ENCODE measurements around the gene GOLIM4.
"Not testable (repeated sequence)": the region's sequence is repeated elsewhere in the genome, so short reads cannot be mapped to it uniquely, and the experiment has no call there.

The GOLIM4 gene

GRCh38 chr3:168080499-168081170, 15.1 kb downstream of the GOLIM4 start:
- FAIRE-seq: no peak
- DNase-seq (ENCODE audit: insufficient read length, low spot score): no peak

- no peak for DNase-seq (ENCODE audit: insufficient read length, low spot score)
- FAIRE-seq: no peak
These were observed 15.7 kb downstream of the GOLIM4 start for GRCh38 chr3:168080022-168080421.

- DNase-seq (ENCODE audit: insufficient read length, low spot score): no peak
- peak; percentile 51 for FAIRE-seq
These were observed 18.6 kb downstream of the GOLIM4 start for GRCh38 chr3:168077091-168077490.

- DNase-seq (ENCODE audit: insufficient read length, low spot score) (no peak), FAIRE-seq (no peak)
These were observed 21.7 kb downstream of the GOLIM4 start for GRCh38 chr3:168073842-168074605.

- no peak for DNase-seq (ENCODE audit: insufficient read length, low spot score)
These were observed 23.4 kb downstream of the GOLIM4 start for GRCh38 chr3:168072323-168072650.

GRCh38 chr3:168071591-168072322, 24.0 kb downstream of the GOLIM4 start:
- DNase-seq (ENCODE audit: insufficient read length, low spot score) (peak; percentile 47), FAIRE-seq (no peak)

More at GRCh38 chr3:168072323-168072650, 23.4 kb downstream of the GOLIM4 start:
- FAIRE-seq: no peak

- no peak for FAIRE-seq
- DNase-seq (ENCODE audit: insufficient read length, low spot score): no peak
These were observed 24.8 kb downstream of the GOLIM4 start for GRCh38 chr3:168070919-168071318.

- FAIRE-seq (no peak), DNase-seq (ENCODE audit: insufficient read length, low spot score) (no peak)
These were observed 27.4 kb downstream of the GOLIM4 start for GRCh38 chr3:168068346-168068745.

GRCh38 chr3:168066882-168067281, 28.8 kb downstream of the GOLIM4 start:
- DNase-seq (ENCODE audit: insufficient read length, low spot score): no peak
- FAIRE-seq: no peak

GRCh38 chr3:168065569-168065968, 30.2 kb downstream of the GOLIM4 start:
- no peak for FAIRE-seq

GRCh38 chr3:168063122-168063521, 32.6 kb downstream of the GOLIM4 start:
- DNase-seq (ENCODE audit: insufficient read length, low spot score) (no peak), FAIRE-seq (peak; percentile 33)

More at GRCh38 chr3:168065569-168065968, 30.2 kb downstream of the GOLIM4 start:
- no peak for DNase-seq (ENCODE audit: insufficient read length, low spot score)

- peak; percentile 42 for FAIRE-seq
These were observed 33.0 kb downstream of the GOLIM4 start for GRCh38 chr3:168062679-168063078.

GRCh38 chr3:168061332-168061996, 34.3 kb downstream of the GOLIM4 start:
- no peak for FAIRE-seq
- no peak for DNase-seq (ENCODE audit: insufficient read length, low spot score)

More at GRCh38 chr3:168062679-168063078, 33.0 kb downstream of the GOLIM4 start:
- no peak for DNase-seq (ENCODE audit: insufficient read length, low spot score)

GRCh38 chr3:168060317-168060716, 35.4 kb downstream of the GOLIM4 start:
- FAIRE-seq (no peak), DNase-seq (ENCODE audit: insufficient read length, low spot score) (no peak)

GRCh38 chr3:168058481-168058880, 37.2 kb downstream of the GOLIM4 start:
- no peak for DNase-seq (ENCODE audit: insufficient read length, low spot score)
- no peak for FAIRE-seq

GRCh38 chr3:168056398-168057230, 39.1 kb downstream of the GOLIM4 start:
- not testable (repeated sequence) for DNase-seq (ENCODE audit: insufficient read length, low spot score); FAIRE-seq

- FAIRE-seq (no peak), DNase-seq (ENCODE audit: insufficient read length, low spot score) (no peak)
These were observed 41.3 kb downstream of the GOLIM4 start for GRCh38 chr3:168054447-168054846.

- no peak for DNase-seq (ENCODE audit: insufficient read length, low spot score)
These were observed 42.6 kb downstream of the GOLIM4 start for GRCh38 chr3:168053115-168053514.

GRCh38 chr3:168052515-168052914, 43.2 kb downstream of the GOLIM4 start:
- no peak for FAIRE-seq
- no peak for DNase-seq (ENCODE audit: insufficient read length, low spot score)

More at GRCh38 chr3:168053115-168053514, 42.6 kb downstream of the GOLIM4 start:
- no peak for FAIRE-seq
